Measurements from ENCODE around the gene DCST2. TPM values are rescaled to one million over a fixed set of nuclear protein-coding genes. Genes with fewer than 3 reads are reported as not detected.

The DCST2 gene
- total and polyA plus RNA-seq, 9 of the 15 experiments (the other 6 are each of a cell fraction or from before 2014, with no cell fraction given) = 0.09 to 0.49 (median 0.11) TPM; not detected in 3

DNA sequence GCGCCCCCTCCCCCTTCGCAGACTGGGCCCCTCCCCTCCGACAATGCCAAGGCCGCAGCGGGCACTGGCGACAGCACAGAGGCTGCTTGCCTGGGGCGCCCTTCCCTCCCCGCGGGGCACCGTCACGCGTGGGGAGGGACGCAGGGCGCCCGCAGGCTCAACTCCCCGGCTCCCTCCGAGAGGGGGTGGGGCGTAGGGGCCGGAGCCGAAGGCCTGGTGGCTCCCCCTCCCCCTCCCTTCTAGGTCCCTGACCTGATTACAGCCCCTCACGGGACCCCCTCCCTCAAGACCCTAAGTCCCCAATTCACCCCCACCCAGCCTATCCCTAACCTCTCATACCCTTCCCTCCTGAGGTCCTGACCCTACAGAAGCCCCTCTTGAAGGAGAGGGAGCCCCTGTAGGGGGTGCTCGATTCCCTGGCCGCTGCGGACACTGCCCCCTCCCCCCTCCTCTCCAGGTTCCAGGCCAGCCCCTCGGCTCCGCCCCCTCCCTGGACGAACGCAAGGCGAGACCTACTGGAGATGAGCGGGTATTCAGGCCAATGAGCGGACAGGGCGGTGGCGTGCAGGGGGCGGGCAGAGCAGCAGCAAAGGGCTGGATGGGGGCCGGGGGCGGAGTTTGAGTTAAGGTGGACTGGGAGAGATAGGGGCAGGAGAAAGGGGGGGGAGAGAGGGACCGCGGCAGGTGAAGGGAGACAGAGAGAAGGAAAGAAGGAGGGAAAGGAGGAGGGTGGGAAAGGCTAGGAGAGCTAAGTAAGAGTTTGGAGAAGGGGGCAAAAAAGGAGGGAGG is 31.7 kb downstream of the DCST2 start (continued):
- TF ChIP-seq ARID4B (CRISPR knock-in tag; IDR thresholded peaks at IDR 0.05) (no peak), TAF7 (tag; IDR thresholded peaks at IDR 0.05) (peak; percentile 12), ZNF76 (CRISPR knock-in tag; IDR thresholded peaks at IDR 0.05; ENCODE audit: borderline replicate concordance) (no peak), NCOA4 (IDR thresholded peaks at IDR 0.05; ENCODE audit: partially characterized antibody) (no peak), ZNF830 (CRISPR knock-in tag; IDR thresholded peaks at IDR 0.05) (no peak), BCL6 (CRISPR knock-in tag; IDR thresholded peaks at IDR 0.05) (no peak), COPS2 (conservative IDR thresholded peaks at IDR 0.05) (no peak), ZNF644 (tag; IDR thresholded peaks at IDR 0.05; ENCODE audit: low read depth) (no peak), ZNF639 (CRISPR knock-in tag; conservative IDR thresholded peaks at IDR 0.05 in 1 of 2, IDR thresholded peaks at IDR 0.05 in 1 of 2) (no peak), HMGN3 (IDR thresholded peaks at IDR 0.05; ENCODE audit: borderline replicate concordance, extremely low read depth, insufficient read length, low read depth, low read length) (no peak)
- TF ChIP-seq, protein P1, sequence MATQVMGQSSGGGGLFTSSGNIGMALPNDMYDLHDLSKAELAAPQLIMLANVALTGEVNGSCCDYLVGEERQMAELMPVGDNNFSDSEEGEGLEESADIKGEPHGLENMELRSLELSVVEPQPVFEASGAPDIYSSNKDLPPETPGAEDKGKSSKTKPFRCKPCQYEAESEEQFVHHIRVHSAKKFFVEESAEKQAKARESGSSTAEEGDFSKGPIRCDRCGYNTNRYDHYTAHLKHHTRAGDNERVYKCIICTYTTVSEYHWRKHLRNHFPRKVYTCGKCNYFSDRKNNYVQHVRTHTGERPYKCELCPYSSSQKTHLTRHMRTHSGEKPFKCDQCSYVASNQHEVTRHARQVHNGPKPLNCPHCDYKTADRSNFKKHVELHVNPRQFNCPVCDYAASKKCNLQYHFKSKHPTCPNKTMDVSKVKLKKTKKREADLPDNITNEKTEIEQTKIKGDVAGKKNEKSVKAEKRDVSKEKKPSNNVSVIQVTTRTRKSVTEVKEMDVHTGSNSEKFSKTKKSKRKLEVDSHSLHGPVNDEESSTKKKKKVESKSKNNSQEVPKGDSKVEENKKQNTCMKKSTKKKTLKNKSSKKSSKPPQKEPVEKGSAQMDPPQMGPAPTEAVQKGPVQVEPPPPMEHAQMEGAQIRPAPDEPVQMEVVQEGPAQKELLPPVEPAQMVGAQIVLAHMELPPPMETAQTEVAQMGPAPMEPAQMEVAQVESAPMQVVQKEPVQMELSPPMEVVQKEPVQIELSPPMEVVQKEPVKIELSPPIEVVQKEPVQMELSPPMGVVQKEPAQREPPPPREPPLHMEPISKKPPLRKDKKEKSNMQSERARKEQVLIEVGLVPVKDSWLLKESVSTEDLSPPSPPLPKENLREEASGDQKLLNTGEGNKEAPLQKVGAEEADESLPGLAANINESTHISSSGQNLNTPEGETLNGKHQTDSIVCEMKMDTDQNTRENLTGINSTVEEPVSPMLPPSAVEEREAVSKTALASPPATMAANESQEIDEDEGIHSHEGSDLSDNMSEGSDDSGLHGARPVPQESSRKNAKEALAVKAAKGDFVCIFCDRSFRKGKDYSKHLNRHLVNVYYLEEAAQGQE (IDR thresholded peaks at IDR 0.05; ENCODE audit: borderline replicate concordance) = no peak; the same call in 1 of the 2 replicates
- TF ChIP-seq, protein P1 (CRISPR knock-in tag; IDR thresholded peaks at IDR 0.05; ENCODE audit: low read depth) = no peak

Measured in K562 (cell line).